GM12892 (cell line): Measurements from ENCODE around the gene MRPL40.

Source experiments
- POLR2A ChIP-seq: IDR thresholded peaks from 2 replicates; pipeline ENCODE4 v1.6.1; 2011; ENCODE audit warnings: low read depth, low read length, control low read depth
- POLR2AphosphoS5 ChIP-seq: IDR thresholded peaks from 2 replicates; pipeline ENCODE4 v1.6.1; 2011; ENCODE audit warnings: low read depth, low read length, control low read depth

GRCh38 chr22:19476023-19476422 lies 43.7 kb downstream of the MRPL40 start:
- TF ChIP-seq POLR2A, result no peak
- TF ChIP-seq POLR2AphosphoS5, result no peak
